HG03039 (cell line): ENCODE data around the gene OPALIN.
"Not testable (repeated sequence)": the region's sequence is repeated elsewhere in the genome, so short reads cannot be mapped to it uniquely, and the experiment has no call there.

Experiments
- ATAC-seq: cut with Tn5 transposase; IDR thresholded peaks from one replicate; pipeline ENCODE4 v1.9.1; 2021; ENCODE audit warnings: mild to moderate bottlenecking, moderate library complexity; ENCODE audit not compliant: unreplicated experiment

Gene OPALIN

GRCh38 chr10:96339956-96340904 is 18.6 kb downstream of the OPALIN start:
- ATAC-seq, result no peak

DNA sequence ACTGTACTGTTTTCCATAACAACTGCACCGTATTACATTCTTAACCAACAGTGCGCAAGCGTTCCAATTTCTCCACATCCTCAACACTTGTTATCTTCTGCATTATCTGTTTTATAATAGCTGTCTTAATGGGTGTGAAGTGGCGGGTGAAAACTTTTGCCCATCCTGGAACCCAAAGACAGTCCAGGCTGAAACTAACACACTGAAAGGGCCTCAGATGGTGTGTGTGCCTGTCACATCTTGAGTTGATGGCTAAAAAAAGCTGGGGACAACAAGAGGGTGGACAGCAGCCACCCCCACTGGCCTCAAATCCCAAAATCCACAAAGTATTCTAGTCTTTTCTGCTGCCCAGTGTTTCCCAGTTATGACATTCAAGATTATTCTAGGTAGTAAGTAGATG is 19.4 kb downstream of the OPALIN start:
- ATAC-seq, result no peak

- no peak for ATAC-seq
Observed at GRCh38 chr10:96338279-96338925, 20.4 kb downstream of the OPALIN start.

DNA sequence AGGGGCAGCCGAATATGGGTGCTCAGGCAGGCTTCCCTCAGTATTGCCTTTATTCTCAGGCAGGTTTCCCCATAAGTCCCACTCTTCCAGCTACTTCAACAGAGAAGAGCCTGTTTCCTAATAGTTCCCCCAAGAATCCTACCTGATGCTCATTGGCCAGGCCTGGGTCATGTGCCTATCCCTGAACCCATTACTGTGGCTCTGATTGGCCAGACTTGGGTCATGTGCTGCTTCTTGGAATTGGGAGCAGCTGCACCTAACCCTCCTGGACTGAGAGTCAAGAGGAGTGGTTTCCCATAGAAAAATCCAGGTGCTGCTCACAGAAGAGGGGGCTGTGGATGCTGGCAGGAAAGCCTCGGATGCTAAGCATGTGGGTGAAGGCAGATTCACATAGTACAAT is 21.7 kb downstream of the OPALIN start:
- ATAC-seq, result no peak

GRCh38 chr10:96334616-96335526 is 23.9 kb downstream of the OPALIN start:
- no peak for ATAC-seq

DNA sequence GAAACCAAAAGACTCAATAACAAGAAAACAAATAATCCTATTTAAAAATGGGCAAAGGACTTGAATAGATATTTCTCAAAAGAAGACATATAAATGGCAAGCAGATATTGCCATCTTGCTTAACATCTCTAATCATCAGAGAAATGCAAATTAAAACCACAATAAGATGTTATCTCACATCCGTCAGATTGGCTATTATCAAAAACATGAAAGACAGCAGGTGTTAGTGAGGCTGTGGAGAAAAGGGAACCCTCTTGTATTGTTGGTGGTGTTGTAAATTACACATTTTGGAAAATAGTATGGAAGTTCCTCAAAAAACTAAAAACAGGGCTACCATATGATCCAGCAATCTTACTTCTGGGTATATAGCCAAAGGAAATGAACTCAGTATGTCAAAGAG is 25.7 kb downstream of the OPALIN start:
- no peak for ATAC-seq

GRCh38 chr10:96327462-96327861 is 31.3 kb downstream of the OPALIN start:
- no peak for ATAC-seq

GRCh38 chr10:96325719-96326373 is 33.0 kb downstream of the OPALIN start:
- peak; percentile 91 for ATAC-seq

- no peak for ATAC-seq
Observed at GRCh38 chr10:96324447-96324846, 34.4 kb downstream of the OPALIN start.

GRCh38 chr10:96322275-96322674 is 36.5 kb downstream of the OPALIN start:
- ATAC-seq, result no peak

GRCh38 chr10:96321822-96322221 is 37.0 kb downstream of the OPALIN start:
- no peak for ATAC-seq

- ATAC-seq, result no peak
Observed at GRCh38 chr10:96319754-96320474, 38.9 kb downstream of the OPALIN start.

DNA sequence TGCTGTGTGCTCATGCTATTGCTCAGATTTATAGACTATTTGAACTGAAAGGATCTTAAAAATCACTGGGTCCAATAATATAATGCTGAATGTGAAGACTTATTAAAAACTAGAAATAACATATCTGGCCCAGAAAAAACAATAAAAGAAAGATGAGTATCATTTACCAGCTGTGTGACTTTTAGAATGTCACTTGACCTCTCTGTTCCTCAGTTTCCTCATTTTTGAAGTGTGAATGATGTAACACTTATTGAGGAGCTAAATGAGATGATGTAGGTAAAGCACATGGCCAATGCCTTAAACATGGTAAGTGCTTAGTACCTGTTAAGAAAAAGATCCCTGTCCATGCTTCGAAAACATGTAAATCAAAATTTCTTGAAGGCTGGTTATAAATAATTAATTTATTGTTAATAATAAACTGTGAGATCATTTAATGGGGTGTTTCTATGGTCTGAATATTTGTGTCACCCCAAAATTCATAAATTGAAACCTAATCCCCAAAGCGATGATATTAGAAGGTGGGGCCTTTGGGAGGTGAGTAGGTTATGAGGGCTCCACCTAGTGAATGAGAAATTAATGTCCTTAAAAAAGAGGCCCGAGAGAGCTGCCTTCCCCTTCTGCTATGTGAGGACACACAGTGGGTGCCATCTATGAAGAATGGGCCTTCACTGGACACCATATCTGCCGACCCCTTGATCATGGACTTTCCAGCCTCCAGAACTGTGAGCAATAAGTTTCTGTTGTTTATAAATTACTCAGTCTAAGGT is 41.6 kb downstream of the OPALIN start:
- no peak for ATAC-seq

GRCh38 chr10:96313344-96313743 is 45.5 kb downstream of the OPALIN start:
- no peak for ATAC-seq

- no peak for ATAC-seq
Observed at GRCh38 chr10:96311180-96311715, 47.6 kb downstream of the OPALIN start.

DNA sequence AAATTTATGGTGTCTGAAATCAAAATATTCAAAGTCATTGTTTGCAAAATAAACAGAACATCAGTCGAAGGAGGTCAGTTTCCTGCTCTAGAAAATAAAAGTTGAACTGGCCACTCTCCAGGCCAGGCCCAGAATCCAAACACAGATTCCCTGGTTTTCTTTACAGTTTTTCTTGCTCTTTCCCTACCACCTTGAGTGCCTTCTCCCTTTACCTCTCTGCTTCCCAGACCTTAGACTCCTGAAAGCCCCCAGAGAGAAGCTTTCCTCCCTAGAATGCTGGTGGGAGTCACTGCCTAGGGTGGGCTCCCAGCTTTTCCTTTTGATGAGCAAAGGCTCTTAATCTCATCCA is 48.5 kb downstream of the OPALIN start:
- no peak for ATAC-seq

DNA sequence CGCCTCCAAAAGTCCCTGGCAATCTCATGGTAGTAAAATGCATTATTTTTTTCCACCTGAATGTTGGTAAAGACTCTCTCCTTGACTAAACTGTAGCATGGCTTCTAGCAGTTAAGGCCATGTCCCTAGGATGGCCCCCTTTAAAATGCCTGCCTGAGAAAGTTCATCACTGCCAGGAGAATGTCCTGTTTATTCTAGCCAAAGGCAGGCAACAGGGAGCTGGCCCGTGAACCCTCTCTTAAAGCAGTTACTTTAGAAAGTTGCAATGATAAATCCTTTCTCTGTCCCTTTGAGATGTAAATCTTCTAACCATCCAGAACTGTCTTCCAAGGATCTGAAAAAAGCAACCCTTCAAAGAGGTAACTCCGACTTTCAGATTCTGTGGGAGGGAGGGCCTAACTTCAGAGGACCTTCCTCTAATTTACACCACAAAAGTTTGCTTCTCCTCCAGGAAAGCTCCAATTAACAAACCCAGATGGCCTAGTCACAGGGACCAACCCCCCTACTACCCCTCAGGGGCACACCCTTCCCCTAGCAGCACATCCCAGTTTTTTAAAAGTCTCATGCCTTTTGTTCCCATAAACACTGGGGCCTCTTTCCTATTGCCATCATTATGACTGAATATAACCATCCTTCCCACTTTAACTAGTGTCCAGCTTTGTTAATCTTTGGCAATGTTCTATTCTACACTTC is 49.0 kb downstream of the OPALIN start:
- no peak for ATAC-seq

DNA sequence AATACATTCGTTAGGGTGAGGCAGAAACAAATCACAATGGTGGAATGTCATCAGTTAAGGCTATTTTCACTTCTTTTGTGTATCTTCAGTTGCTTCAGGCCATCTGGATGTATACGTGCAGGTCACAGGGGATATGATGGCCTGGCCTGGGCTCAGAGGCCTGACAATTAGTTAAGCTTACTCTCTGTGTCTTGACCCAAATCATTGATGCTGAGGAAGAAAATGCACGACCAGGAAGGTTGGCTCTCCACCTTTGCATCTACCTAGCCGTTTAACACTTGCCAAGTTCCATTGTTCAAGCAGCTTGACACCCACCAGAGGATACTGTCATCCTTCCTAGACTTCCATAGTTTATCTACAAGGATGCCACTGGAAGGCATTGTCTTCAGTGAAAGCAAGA is 49.9 kb downstream of the OPALIN start:
- ATAC-seq, result not testable (repeated sequence)
